ENCODE data around the gene SEMA3D. TPM values are rescaled to one million over a fixed set of nuclear protein-coding genes. Genes with fewer than 3 reads are reported as not detected.

SEMA3D gene
- total RNA-seq, 1 donor from 2014 or later: 18.8 TPM

DNA sequence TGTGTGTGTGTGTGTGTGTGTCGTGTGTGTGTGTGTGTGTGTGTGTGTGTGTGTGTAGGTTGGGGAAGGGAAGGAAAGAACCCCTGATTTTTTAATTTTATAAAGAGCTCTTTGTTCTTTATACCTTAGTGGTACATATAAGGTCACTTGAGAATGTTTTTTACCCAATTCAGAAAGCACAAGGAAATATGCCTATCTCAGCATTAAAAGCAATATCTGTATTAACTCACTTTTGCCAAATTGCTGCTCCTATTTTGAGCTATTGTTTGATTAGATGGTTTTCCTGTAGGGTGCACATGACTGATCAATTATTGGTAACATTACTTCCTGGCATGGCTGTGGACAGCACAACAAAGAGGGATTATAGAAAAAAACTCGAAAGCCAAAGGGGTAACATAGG is 60.5 kb downstream of the SEMA3D start:
- DNase-seq (ENCODE audit: low read depth in 2 of 2): no peak

DNA sequence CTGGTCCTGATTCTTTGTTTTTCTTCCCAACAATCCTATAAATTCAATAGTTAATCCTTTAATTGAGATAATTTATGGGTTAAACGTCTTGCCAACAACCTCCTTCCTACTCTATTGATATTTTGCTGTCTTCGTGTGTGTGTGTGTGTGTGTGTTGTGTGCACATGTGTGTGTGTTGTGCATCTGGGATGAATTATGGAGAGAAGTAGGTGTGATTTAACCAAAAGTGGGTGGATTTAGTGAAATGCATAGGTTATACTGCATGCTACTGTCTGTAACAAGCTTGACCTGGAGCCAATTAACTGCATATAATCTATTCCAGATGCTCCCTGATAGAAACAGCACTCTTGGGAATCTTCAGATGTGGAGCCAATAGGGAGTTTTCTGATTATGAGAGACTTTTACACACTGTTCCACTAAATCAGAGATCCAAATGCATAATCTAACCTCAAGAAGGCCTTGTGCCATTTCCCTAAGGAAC is 61.2 kb downstream of the SEMA3D start:
- DNase-seq (ENCODE audit: low read depth in 2 of 2): no peak

DNA sequence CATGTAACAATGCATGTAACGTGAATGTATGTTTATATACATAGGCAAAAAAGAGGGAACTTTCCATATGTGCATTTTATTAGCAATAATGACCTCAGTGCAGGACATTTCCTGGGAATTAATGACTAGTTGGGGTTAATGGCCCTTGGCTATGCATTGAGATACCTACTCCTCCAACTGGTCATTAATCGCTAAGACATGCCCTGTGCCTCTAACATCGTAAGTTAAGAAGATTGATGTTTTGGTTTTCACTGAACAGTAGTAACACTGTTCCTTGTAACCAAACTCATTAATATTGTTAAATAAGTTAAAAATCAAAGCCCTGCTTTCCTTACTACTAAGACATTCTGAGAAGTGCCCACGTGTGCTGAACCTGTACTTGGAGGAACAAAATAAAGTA is 61.7 kb downstream of the SEMA3D start:
- no peak for DNase-seq (ENCODE audit: low read depth in 2 of 2)

DNA sequence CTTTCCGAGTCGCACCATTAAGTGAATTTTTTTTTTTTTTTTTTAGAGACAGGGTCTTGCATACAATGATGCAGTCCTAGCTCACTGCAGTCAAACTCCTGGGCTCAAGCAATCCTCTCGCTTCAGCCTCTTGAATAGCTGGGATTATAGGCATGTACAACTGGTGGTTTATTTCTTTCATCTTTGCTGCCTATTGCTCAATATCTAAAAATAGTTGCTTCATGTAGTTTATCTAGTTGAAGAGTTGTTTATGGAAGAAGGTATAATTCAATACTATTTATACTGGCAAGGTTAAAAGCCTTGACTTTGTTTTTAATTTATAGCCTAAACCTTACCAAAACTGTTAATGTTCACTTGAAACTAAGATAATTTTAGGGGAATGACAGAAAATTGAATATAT is 66.9 kb downstream of the SEMA3D start:
- no peak for DNase-seq (ENCODE audit: low read depth in 2 of 2)

DNA sequence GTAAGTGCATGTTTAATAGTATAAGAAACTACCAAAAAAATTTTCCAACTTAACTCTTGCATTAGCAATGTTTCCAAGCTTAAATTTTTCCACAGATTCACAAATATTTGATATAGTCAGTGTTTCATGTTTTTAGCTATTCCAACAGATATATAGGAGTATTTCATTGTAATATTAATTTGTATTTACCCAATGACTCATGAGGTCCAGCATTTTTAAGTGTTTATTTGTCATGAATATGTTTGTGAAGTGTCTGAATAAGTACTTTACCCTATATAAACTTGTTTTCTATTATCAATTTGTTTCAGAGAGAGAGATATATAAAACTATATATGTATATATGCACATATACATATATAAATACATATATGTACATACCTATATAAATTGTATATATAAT is 71.0 kb downstream of the SEMA3D start:
- no peak for DNase-seq (ENCODE audit: low read depth in 2 of 2)

DNA sequence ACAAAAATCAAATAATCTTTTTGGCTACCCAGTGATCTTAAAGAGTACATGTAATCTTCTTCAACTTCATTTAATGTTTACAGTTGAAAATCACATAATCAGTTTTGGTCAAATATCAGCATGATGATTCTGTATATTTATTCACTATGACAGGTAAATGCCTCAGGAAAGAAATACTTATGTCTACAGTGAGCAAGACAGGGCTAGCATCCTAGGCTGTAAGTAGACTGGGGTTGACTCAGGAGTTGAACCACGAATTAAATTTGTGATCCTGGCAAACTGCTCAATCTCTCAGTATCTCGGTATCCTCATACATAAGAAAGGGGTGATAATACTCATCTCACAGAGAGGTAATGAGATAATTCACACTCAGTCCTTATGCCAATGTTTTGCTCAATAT is 71.8 kb downstream of the SEMA3D start:
- DNase-seq (ENCODE audit: low read depth in 2 of 2): no peak

DNA sequence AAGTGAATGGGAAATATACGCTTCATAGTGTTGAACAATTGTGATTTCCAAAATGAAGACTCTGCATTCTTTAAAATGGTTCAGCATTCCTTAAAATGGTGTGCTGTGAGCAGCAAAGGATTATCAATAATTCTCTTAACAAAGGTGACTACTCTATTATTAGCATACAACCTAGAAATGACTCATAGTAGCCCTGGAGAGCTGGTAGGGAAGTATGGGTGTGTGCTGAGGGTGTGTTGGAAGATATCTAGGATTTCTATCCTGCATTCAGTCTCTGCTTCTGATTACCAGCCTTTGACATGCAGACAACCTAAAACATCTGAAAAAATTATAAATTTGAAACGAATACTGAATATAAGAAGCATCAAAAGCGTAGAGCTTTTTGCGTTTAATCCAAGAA is 72.5 kb downstream of the SEMA3D start:
- no peak for DNase-seq (ENCODE audit: low read depth in 2 of 2)

DNA sequence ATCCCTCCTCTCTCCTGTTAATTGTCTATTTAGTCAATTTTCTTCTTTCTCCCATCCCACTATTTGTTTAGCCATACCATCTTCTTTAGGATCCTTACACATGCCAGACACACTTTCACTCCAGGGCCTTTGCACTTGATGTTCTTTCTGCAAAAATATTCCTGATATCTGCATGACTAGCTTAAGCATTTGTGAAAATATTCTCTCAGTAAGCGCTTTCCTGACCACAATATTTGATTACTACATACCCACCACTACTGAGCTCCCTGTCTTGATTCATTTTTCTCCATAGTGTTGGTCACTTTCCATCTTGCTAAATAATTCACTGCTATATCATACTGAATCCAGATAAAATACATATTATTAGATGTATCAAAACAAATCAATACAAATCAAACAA is 75.1 kb downstream of the SEMA3D start:
- no peak for DNase-seq (ENCODE audit: low read depth in 2 of 2)

DNA sequence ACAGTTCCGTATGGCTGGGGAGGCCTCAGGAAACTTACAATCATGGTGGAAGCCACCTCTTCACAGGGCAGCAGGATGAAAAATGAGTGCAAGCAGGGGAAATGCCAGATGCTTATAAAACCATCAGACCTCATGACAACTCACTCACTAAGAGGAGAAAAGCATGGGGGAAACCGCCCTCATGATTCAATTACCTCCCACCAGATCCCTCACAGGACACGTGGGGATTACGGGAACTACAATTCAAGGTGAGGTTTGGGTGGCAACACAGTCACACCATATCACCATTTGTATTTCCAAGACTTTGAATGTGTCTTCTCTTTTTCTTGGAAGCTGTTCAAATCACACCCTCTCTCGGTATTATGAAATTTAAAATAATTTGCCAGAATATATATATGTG is 80.1 kb downstream of the SEMA3D start:
- DNase-seq (ENCODE audit: low read depth in 2 of 2): no peak

DNA sequence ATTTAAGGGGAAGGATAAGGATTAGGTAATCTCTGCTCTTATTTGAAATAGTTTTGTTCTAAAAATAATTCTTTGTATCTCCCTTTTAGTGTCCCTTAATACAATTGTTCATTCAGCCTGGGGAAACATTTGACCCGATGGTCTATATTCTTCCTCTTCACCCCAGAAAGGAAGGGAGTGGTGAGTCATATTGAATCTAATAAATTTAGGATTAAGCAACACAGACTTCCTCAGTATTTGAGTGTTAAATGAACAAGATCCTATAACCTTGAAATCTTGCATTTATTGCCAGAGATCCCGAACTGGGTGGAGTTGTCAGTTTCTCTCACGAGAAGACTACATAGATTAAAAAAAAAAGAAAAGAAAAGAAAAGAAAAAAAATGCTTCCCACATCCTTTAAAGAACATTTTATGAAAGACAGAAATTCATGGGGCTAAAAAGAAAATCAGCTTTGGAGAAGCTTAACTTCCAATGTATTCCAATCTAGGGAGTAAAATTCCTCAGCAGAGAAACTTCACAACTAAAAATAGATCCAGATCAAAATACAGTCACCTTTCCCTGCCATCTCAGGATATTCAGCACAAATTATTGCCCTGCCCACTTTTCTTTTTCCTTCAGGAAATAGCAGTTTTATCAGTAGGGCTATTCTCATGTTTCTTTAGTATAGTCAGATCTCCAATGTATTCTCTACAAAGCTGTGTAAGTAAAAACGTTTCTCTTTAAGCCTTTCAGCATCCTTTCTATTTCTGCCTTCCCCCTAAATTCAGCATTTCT is 82.2 kb downstream of the SEMA3D start:
- peak; percentile 67 to 80 for DNase-seq (ENCODE audit: low read depth in 2 of 2)

DNA sequence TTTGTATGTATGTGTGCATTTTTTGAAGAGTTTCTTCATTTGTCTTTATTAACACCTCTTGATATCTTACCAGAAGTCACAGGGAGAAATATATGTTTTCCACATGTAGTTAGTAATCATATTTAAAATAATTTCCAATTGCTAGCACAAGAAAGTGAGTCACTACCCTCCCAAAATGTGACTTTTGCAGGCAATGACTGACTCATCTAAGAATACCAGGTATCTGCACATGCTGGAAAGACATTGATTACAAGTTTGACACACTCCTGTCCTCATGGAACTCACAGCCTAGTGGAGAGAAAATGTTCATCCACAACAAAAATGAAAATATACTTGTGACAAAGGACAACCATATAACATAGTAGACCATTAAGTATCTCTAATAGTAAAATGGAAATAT is 82.9 kb downstream of the SEMA3D start:
- DNase-seq (ENCODE audit: low read depth in 2 of 2): peak in 1 of 2 donors; percentile 5

DNA sequence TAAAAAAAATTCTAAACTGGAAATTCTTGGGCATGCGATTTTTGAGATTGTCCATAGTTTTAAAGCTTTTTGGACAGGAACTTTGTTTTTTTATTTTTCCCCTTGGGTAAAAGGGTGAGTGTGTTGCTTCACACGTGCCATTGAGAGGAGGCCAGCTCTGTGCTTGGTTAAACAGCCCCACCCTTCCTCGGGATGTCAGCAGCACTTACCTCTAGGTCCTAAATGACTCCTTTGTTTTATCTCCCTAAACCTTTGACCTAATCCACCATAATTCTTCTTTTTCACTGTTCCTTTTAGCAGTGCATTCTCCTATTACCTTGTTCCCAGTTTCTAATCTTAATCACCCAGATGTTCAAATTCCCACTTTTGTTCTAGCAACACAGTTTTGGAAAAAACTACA is 83.5 kb downstream of the SEMA3D start:
- DNase-seq (ENCODE audit: low read depth in 2 of 2): no peak

DNA sequence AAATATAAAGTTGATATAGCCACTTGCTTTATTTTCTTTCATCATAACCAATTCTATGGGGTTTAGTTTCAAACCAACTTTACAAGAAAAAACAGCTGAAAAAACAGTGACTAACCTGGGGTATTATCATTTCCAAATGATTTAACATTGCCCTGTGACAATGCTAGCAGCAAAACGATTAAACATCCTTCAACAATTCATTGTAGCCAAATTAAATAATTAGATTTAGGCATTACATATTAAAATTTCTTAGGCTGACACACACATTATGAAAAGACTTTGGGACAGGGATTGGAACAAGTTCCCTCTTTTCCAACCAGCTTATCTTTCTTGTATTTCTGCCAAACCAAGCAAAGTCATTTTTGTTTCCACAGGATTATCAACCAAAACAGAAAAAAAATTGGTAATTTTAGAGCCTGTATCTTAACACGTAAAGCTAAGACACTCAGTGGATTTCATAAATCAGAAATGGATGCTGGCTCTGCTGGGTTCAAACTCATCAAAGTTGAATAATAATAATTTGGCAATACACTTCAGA is 84.0 kb downstream of the SEMA3D start:
- DNase-seq (ENCODE audit: low read depth in 2 of 2): peak in 1 of 2 donors; percentile 85

DNA sequence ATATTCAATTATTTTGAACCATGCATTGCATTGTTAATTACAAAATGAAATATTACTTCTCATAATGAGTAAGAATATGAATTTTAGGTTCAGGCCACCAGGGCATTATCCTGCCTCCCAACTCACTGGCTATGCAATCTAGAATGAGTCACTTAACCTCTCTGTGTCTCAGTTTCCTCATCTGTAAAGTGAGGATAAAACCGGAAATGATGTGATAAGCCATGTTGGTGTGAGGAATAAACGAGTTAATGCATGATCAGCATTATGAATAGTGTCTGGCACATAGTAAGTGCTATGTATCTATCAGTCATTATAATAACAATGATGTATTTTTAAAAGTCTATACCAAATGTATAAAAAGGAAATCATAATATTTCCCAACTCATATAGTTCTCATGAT is 85.5 kb downstream of the SEMA3D start:
- DNase-seq (ENCODE audit: low read depth in 2 of 2): peak; percentile 2 to 16

DNA sequence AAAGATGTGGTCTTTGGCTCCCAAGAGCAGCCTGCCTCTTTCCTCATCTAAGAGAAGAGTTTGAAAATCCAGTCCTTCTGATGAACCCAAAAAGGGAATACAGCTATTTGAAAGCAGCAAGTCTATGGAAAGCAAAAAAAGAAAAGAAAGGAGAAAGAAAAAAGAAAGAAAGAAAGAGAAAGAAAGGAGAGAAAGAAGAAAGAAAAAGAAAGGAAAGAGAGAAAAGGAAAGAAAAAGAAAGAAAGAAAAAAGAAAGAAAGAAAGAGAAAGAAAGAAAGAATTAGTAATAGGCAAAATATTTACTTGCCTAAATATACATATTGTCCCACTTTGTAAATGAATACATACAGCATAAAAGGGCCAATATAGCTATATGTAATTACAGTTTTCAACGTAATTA is 89.0 kb downstream of the SEMA3D start:
- DNase-seq (ENCODE audit: low read depth in 2 of 2): no peak

DNA sequence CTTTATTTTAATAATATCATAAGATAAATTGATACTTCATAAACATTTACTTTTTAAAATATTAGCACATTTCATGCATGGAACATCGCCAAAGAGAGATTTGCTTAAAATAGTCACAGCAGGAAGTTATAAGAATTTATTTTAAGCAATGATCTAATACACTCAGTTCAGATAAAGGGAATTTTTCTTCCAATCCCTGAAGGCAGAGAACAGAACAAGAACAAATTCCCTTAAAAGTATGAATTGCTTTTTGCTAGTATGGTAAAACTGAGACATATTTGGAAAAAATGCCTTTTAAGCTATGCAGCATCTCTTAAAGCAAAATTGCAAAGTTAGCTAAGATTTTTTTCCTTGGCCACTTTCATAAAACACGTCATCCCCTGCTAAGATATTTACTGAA is 91.0 kb downstream of the SEMA3D start:
- peak; percentile 7 to 41 for DNase-seq (ENCODE audit: low read depth in 2 of 2)

DNA sequence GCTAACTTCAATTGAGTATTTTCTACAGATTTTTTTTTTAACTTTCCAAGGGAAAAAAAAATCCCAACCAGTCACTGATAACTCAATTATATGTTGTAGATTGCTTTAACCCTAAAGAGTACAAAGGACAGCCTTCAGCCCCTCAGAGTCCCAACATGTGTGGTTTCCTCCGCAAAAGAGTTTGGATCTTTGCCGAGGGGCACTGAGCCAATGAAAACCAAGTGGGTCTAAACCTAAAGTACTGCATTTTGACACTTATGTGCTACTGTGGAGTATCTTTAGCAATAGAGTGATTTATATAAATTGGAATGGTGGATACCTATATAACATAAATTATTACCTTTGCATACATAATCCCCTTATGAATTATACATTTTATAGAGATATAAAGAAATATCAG is 91.5 kb downstream of the SEMA3D start:
- peak; percentile 6 to 67 for DNase-seq (ENCODE audit: low read depth in 2 of 2)

DNA sequence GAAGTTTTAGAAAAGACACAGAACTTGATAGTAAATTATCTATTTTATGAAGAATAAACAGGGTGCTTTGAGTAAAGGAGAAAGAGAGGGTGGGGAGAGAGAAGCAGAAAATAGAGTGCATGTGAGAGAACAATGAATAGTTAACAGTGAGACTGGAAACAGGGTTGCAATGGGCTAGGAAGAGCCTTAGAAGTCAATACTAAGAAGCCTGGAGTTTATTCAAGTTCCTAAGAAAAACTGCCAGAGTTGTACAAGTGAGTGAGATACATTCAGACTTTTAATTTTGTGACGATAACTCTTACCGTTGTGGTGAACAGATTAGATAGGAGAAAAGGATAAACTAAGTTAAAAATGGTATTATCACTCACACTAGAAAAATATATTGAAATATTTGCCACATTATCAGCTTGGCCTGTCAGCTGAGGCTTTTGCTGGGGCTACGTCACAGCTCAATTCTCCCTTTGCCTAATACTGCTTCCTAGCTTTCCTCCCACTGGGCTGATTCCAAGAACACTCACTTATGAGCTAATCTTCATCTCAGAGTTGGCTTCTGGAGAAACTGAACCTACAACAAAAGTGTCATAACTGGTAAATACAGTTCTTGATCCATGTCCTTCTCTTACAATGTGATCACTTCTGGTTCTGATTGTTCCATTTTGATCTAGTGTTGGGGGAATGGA is 92.7 kb downstream of the SEMA3D start:
- no peak for DNase-seq (ENCODE audit: low read depth in 2 of 2)

DNA sequence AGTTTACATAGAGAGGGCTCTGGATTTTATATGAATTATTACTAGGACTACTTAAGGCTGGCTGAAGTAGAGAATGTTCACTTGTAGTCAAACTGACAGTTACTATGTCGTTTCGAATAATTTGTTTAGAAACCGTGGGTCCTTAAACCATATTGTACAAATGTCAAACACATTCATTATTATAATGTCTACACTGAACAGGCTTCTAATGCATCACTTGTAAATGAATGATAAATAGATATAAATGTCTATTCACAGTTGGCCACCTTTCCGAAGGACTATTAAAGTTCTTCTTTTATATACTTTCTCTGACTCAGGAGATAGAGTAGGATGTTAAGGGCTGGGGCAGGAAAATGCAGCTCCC is 95.3 kb downstream of the SEMA3D start:
- DNase-seq (ENCODE audit: low read depth in 2 of 2): no peak

DNA sequence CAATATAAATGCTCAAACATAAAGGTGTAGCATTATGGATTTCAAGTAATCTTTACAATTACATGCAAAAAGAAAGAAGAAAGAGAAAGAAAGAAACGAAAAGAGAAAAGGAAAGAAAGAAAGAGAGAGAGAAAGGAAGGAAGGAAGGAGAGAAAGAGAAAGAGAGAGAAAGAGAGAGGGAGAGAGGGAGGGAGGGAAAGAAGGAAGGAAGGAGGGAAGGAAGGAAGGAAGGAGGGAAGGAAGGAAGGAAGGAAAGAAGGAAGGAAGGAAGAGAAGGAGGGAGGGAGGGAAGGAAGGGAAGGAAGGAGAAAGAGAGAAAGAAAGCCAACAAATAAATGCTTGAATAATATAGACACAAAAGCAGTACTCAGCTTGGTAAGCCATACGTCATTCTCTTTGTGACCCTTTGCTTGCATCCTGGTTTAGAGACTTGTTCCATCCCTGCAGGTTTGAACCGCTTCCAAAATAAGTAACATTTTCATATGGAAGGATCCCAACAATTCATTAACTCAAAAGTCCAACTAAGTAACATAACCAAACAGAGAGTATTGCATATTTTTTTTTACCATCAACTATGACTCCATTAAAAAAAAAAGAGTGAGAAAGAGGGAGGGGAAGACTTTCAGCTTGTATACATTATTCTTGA is 95.8 kb downstream of the SEMA3D start:
- peak in 1 of 2 donors; percentile 33 for DNase-seq (ENCODE audit: low read depth in 2 of 2)

DNA sequence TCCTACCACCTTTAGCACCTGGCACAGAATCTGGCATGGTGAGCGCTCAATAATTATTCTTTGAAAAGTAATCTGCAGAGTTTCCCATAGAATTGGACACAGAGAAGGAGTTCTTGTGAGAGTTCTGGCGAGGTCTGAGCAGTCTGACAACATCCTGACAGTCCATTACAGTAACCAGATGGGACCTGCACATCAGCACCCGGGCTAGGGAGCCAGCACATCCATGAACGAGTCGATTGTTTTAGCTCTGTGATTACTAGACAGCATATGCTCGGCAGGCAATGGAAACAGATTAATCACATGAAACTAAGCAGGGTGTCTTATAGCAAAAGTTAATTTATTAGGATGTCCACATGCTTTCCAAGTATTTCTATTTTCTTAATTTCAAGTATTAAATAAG is 96.7 kb downstream of the SEMA3D start:
- no peak for DNase-seq (ENCODE audit: low read depth in 2 of 2)

DNA sequence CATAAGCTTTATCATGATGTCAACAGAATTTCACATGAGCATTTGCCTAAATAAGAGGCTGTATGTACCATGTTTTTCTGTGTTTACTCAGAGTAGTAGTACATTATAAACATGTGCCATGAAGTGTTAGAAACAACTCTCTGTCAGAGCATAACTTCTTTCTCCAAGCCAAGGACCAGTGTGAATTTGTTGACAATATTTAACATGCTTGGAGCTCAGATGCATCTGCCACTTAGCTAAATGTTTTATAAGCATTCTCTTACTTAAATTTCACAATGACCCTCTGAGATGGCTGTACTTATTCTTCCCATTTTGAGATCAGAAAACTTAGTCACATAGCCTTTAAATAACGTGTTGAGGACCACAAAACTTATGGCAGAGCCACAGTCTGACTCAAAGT is 105.0 kb downstream of the SEMA3D start:
- no peak for DNase-seq (ENCODE audit: low read depth in 2 of 2)
